Activated B cell treated with CpG ODN at 0.5 μM for 24 hours (primary cell): ENCODE data around the gene UBN1. TPM values are rescaled to one million over a fixed set of nuclear protein-coding genes. Genes with fewer than 3 reads are reported as not detected.

Experiments
- ATAC-seq: fragments of 200-7000 bp; cut with Tn5 transposase; one replicate; pipeline ENCODE4 v1.10.0; 2021; ENCODE audit warnings: low read depth, mild to moderate bottlenecking, moderate library complexity
- CTCF ChIA-PET: fragments of 350-600 bp; sonication (Branson Sonifier 250); formaldehyde crosslinking; loops from one replicate; lab custom pipeline; 2021; ENCODE audit warnings: antibody characterized with exemption; lab: Charles Lee
- POLR2A ChIA-PET: fragments of 350-600 bp; sonication (Branson Sonifier 250); formaldehyde crosslinking; loops from one replicate; lab custom pipeline; 2021; ENCODE audit warnings: antibody characterized with exemption; lab: Charles Lee
- DNase-seq: peaks from one replicate; pipeline ENCODE4 v3.0.0; 2022
- H3K27ac Mint-ChIP-seq: one replicate; pipeline ENCODE4 v1.8.0; 2020; ENCODE audit warnings: mixed read lengths
- H3K27me3 Mint-ChIP-seq: one replicate; pipeline ENCODE4 v1.8.0; 2021; ENCODE audit warnings: mixed read lengths
- H3K36me3 Mint-ChIP-seq: one replicate; pipeline ENCODE4 v1.8.0; 2021; ENCODE audit warnings: low read depth, mixed read lengths
- H3K4me1 Mint-ChIP-seq: one replicate; pipeline ENCODE4 v1.8.0; 2021; ENCODE audit warnings: mixed read lengths
- H3K4me3 Mint-ChIP-seq: one replicate; pipeline ENCODE4 v1.8.0; 2020; ENCODE audit warnings: mild to moderate bottlenecking, mixed read lengths
- H3K9me3 Mint-ChIP-seq: one replicate; pipeline ENCODE4 v1.8.0; 2020; ENCODE audit warnings: mixed read lengths
- CTCF ChIP-seq: fragments of 200-600 bp; IDR thresholded peaks from one replicate; pipeline ENCODE4 v1.8.0; 2022; ENCODE audit warnings: antibody characterized with exemption, mild to moderate bottlenecking
- intact Hi-C: fragments of 100-400 bp; cut with micrococcal nuclease; formaldehyde crosslinking; loops from one replicate; pipeline ENCODE4 v1.15.1; 2024
- total RNA-seq: library from RNA; stranded (reverse); gene quantifications from 2 replicates; pipeline ENCODE4 v1.2.3, GENCODE V29; 2022

UBN1 gene
- total RNA-seq, 1 donor from 2014 or later = 36.1 TPM

GRCh38 chr16:4811773-4812172, 35.5 kb upstream of the UBN1 start:
- Mint-ChIP-seq H3K36me3 (peaks cover 78% of the 10 kb centered on the region), H3K27ac (no peak overlapping the region), H3K4me3 (no peak overlapping the region), H3K27me3 (no peaks in the 10 kb centered on the region), H3K9me3 (no peaks in the 10 kb centered on the region), H3K4me1 (no peaks in the 10 kb centered on the region)
- TF ChIP-seq CTCF = no peak
- POLR2A ChIA-PET = no interaction called here
- CTCF ChIA-PET = no interaction called here
- intact Hi-C loops = no loop called here
- DNase-seq (no peak), ATAC-seq (no peak)

GRCh38 chr16:4813251-4814003, 33.9 kb upstream of the UBN1 start:
- intact Hi-C loops = no loop called here
- POLR2A ChIA-PET = interaction anchor here (0.7 kb wide), 1 partner anchor 285 kb away, joined by 8 read pairs; no protein-coding TSS in a partner anchor
- H3K4me1 Mint-ChIP-seq = no peaks in the 10 kb centered on the region

GRCh38 chr16:4814046-4814445, 33.2 kb upstream of the UBN1 start:
- intact Hi-C loops = no loop called here
- no peak for ATAC-seq
- H3K27me3 Mint-ChIP-seq = no peaks in the 10 kb centered on the region
- no peak for TF ChIP-seq CTCF
- no peak overlapping the region for H3K27ac Mint-ChIP-seq
- peaks cover 76% of the 10 kb centered on the region for H3K36me3 Mint-ChIP-seq
- ChIA-PET CTCF (no interaction called here), POLR2A (interaction anchor here (0.7 kb wide), 1 partner anchor 284 kb away, joined by 8 read pairs; no protein-coding TSS in a partner anchor)
- DNase-seq = no peak
- no peaks in the 10 kb centered on the region for H3K4me1 Mint-ChIP-seq
- no peaks in the 10 kb centered on the region for H3K9me3 Mint-ChIP-seq
- no peak overlapping the region for H3K4me3 Mint-ChIP-seq

More at GRCh38 chr16:4813251-4814003, 33.9 kb upstream of the UBN1 start:
- H3K36me3 Mint-ChIP-seq = peaks cover 75% of the 10 kb centered on the region
- CTCF ChIA-PET = no interaction called here
- no peak for ATAC-seq
- DNase-seq = no peak
- no peaks in the 10 kb centered on the region for H3K9me3 Mint-ChIP-seq
- no peaks in the 10 kb centered on the region for H3K27me3 Mint-ChIP-seq
- H3K27ac Mint-ChIP-seq = no peak overlapping the region
- no peak for TF ChIP-seq CTCF
- no peak overlapping the region for H3K4me3 Mint-ChIP-seq

GRCh38 chr16:4814542-4815173, 32.6 kb upstream of the UBN1 start:
- H3K9me3 Mint-ChIP-seq = no peaks in the 10 kb centered on the region
- H3K27ac Mint-ChIP-seq = no peak overlapping the region
- ChIA-PET POLR2A (interaction anchor here (0.7 kb wide), 1 partner anchor 80 kb away, joined by 4 read pairs; the partner anchor contains the start of gene DNAAF8), CTCF (no interaction called here)
- peaks cover 79% of the 10 kb centered on the region for H3K36me3 Mint-ChIP-seq
- ATAC-seq (no peak), DNase-seq (no peak)
- no peak for TF ChIP-seq CTCF
- H3K4me1 Mint-ChIP-seq = no peaks in the 10 kb centered on the region
- no peak overlapping the region for H3K4me3 Mint-ChIP-seq
- no peaks in the 10 kb centered on the region for H3K27me3 Mint-ChIP-seq
- intact Hi-C loops = no loop called here

- Mint-ChIP-seq H3K9me3 (no peaks in the 10 kb centered on the region), H3K27me3 (no peaks in the 10 kb centered on the region), H3K27ac (no peak overlapping the region), H3K36me3 (peaks cover 81% of the 10 kb centered on the region), H3K4me3 (no peak overlapping the region), H3K4me1 (no peaks in the 10 kb centered on the region)
- DNase-seq (no peak), ATAC-seq (no peak)
- TF ChIP-seq CTCF = no peak
- POLR2A ChIA-PET = no interaction called here
- CTCF ChIA-PET = no interaction called here
- intact Hi-C loops = no loop called here
These were observed 26.6 kb upstream of the UBN1 start for GRCh38 chr16:4820652-4821051.
